ENCODE data around the gene ATP7B. TPM values are rescaled to one million over a fixed set of nuclear protein-coding genes. Genes with fewer than 3 reads are reported as not detected.
"Not testable (repeated sequence)": the region's sequence is repeated elsewhere in the genome, so short reads cannot be mapped to it uniquely, and the experiment has no call there.

The ATP7B gene
- total RNA-seq, 6 experiments from 2014 or later, result 0.81 to 4.8 (median 1.1) TPM

- H3K36me3 Mint-ChIP-seq (ENCODE audit: low read depth), result no peaks in the 10 kb centered on the region
- no peaks in the 10 kb centered on the region; the same call in 1 of the 2 replicates for H3K27me3 Mint-ChIP-seq (ENCODE audit: insufficient read depth)
- no peaks in the 10 kb centered on the region for H3K9me3 Mint-ChIP-seq
- TF ChIP-seq, protein P1, sequence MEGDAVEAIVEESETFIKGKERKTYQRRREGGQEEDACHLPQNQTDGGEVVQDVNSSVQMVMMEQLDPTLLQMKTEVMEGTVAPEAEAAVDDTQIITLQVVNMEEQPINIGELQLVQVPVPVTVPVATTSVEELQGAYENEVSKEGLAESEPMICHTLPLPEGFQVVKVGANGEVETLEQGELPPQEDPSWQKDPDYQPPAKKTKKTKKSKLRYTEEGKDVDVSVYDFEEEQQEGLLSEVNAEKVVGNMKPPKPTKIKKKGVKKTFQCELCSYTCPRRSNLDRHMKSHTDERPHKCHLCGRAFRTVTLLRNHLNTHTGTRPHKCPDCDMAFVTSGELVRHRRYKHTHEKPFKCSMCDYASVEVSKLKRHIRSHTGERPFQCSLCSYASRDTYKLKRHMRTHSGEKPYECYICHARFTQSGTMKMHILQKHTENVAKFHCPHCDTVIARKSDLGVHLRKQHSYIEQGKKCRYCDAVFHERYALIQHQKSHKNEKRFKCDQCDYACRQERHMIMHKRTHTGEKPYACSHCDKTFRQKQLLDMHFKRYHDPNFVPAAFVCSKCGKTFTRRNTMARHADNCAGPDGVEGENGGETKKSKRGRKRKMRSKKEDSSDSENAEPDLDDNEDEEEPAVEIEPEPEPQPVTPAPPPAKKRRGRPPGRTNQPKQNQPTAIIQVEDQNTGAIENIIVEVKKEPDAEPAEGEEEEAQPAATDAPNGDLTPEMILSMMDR (IDR thresholded peaks at IDR 0.05), result no peak
- H3K4me1 Mint-ChIP-seq (ENCODE audit: low read depth), result no peaks in the 10 kb centered on the region
- no peak overlapping the region for H3K27ac Mint-ChIP-seq
- no peak overlapping the region for H3K4me3 Mint-ChIP-seq
- no peak for DNase-seq
Measured at GRCh38 chr13:52043675-52044074, 32.4 kb upstream of the ATP7B start.

DNA sequence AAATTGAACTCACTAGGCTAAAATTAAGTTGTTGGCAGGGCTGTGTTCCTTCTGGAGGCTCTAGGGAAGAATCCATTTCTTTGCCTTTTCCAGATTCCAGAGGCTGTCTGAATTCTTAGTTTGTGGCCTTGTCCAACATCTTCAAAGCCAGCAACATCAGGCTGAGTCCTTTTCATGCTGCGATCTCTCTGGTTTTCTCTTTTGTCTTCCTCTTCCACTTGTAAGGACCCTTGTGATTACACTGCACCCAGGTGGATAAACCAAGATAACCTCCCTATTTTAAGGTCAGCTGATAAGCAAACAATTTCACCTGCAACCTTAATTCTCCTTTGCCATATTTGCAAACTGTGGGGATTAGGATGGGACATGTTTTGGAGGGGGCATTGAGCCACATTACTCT, 24.8 kb upstream of the ATP7B start:
- no peaks in the 10 kb centered on the region for H3K9me3 Mint-ChIP-seq
- no peaks in the 10 kb centered on the region; the same call in 1 of the 2 replicates for H3K27me3 Mint-ChIP-seq (ENCODE audit: insufficient read depth)
- no peak overlapping the region for H3K4me3 Mint-ChIP-seq
- peaks cover 5% of the 10 kb centered on the region for H3K4me1 Mint-ChIP-seq (ENCODE audit: low read depth)
- no peaks in the 10 kb centered on the region for H3K36me3 Mint-ChIP-seq (ENCODE audit: low read depth)
- no peak overlapping the region for H3K27ac Mint-ChIP-seq
- TF ChIP-seq, protein P1 (IDR thresholded peaks at IDR 0.05), result no peak
- no peak for DNase-seq

DNA sequence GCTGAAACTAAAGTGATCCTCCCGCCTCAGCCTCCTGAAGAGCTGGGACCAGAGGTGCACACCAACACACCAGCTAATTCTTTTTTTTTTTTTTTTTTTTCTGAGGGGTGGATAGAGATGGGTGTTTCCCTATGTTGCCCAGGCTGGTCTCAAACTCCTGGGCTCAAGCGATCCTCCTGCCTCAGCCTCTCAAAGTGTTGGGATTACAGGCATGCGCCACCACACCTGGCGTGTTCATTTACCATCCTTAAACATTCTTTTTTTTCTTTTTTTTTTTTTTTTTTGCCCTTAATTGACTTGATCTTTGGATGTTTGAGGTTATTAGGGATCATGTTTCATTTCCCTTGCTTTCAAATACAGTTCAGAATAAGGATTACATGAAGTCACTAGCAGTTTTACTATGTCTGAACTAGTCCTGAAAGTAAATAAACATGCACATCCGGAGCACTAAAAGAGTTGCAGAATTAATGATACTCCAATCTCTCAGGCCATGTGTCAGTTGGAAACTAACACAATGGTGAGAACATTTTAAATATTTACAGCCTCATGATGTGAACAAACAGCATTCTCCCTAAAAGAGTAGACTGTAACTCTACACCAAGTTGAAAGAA, 23.5 kb upstream of the ATP7B start:
- TF ChIP-seq, protein P1 (IDR thresholded peaks at IDR 0.05), result no peak
- Mint-ChIP-seq H3K36me3 (ENCODE audit: low read depth) (peaks cover 9% of the 10 kb centered on the region), H3K9me3 (no peaks in the 10 kb centered on the region), H3K4me1 (ENCODE audit: low read depth) (peaks cover 5% of the 10 kb centered on the region), H3K27ac (no peak overlapping the region), H3K27me3 (ENCODE audit: insufficient read depth) (no peaks in the 10 kb centered on the region; the same call in 1 of the 2 replicates), H3K4me3 (no peak overlapping the region)
- no peak for DNase-seq

- Mint-ChIP-seq H3K27ac (no peak overlapping the region), H3K27me3 (ENCODE audit: insufficient read depth) (no peaks in the 10 kb centered on the region), H3K4me3 (no peak overlapping the region)
Measured at GRCh38 chr13:52033039-52033438, 21.8 kb upstream of the ATP7B start.

DNA sequence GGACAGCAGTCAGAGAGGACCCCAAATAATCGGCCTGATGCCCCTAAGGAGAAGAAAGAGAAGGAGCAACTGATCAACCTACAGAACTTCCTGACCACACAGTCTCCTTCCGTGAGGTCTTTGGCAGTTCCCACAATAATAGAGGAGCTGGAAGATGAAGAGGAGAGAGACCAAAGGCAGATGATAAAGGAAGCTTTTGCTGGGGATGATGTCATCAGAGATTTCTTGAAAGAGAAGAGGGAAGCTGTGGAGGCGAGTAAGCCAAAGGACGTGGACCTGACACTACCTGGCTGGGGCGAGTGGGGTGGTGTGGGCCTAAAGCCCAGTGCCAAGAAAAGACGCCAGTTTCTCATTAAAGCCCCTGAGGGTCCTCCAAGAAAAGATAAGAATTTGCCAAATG, 19.2 kb upstream of the ATP7B start:
- H3K4me1 Mint-ChIP-seq (ENCODE audit: low read depth); H3K27me3 Mint-ChIP-seq (ENCODE audit: insufficient read depth); H3K4me3 Mint-ChIP-seq; DNase-seq; H3K27ac Mint-ChIP-seq; H3K9me3 Mint-ChIP-seq: not testable (repeated sequence)
- H3K36me3 Mint-ChIP-seq (ENCODE audit: low read depth), result peaks cover 50% of the 10 kb centered on the region

More at GRCh38 chr13:52033039-52033438, 21.8 kb upstream of the ATP7B start:
- TF ChIP-seq, protein P1 (IDR thresholded peaks at IDR 0.05), result no peak
- no peaks in the 10 kb centered on the region for H3K9me3 Mint-ChIP-seq
- peaks cover 5% of the 10 kb centered on the region for H3K4me1 Mint-ChIP-seq (ENCODE audit: low read depth)
- H3K36me3 Mint-ChIP-seq (ENCODE audit: low read depth), result peaks cover 26% of the 10 kb centered on the region
- no peak for DNase-seq

DNA sequence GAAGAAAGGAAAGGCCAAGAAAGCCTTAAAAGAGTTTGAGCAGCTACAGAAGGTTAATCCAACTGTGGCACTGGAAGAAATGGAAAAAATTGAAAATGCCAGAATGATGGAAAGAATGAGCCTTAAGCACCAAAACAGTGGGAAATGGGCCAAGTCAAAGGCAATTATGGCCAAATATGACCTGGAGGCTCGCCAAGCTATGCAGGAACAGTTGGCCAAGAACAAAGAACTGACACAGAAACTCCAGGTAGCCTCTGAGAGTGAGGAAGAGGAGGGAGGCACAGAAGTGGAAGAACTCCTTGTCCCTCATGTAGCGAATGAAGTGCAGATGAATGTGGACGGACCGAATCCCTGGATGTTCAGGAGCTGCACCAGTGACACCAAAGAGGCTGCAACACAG, 18.3 kb upstream of the ATP7B start:
- TF ChIP-seq, protein P1 (IDR thresholded peaks at IDR 0.05), result no peak
- H3K27ac Mint-ChIP-seq, result no peak overlapping the region
- no peaks in the 10 kb centered on the region for H3K4me1 Mint-ChIP-seq (ENCODE audit: low read depth)
- no peaks in the 10 kb centered on the region for H3K27me3 Mint-ChIP-seq (ENCODE audit: insufficient read depth)
- no peak overlapping the region for H3K4me3 Mint-ChIP-seq
- DNase-seq, result no peak
- H3K36me3 Mint-ChIP-seq (ENCODE audit: low read depth), result peaks cover 57% of the 10 kb centered on the region
- H3K9me3 Mint-ChIP-seq, result no peaks in the 10 kb centered on the region

Measured in HFFc6 (cell line).